Activated naive CD8-positive, alpha-beta T cell treated with anti-CD3 and anti-CD28 coated beads, Interleukin-2, amount 10 ng/mL, durations not matched to agents 7 days and 5 days (primary cell): ENCODE results near the gene BPGM. TPM values are rescaled to one million over a fixed set of nuclear protein-coding genes. Genes with fewer than 3 reads are reported as not detected.
"Not testable (repeated sequence)": the region's sequence is repeated elsewhere in the genome, so short reads cannot be mapped to it uniquely, and the experiment has no call there.

Experiments
- ATAC-seq: fragments of 150-1000 bp; cut with Tn5 transposase; one replicate; pipeline ENCODE4 v1.10.0; 2021; ENCODE audit warnings: low read depth, moderate library complexity
- POLR2A ChIA-PET: fragments of 350-600 bp; sonication (Branson Sonifier 250); formaldehyde crosslinking; loops from one replicate; lab custom pipeline; 2021; ENCODE audit warnings: antibody characterized with exemption; lab: Charles Lee
- DNase-seq: peaks from one replicate; pipeline ENCODE4 v3.0.0; 2021
- H3K27ac Mint-ChIP-seq: one replicate; pipeline ENCODE4 v1.8.0; 2022; ENCODE audit warnings: mild to moderate bottlenecking, mixed read lengths
- H3K27me3 Mint-ChIP-seq: one replicate; pipeline ENCODE4 v1.8.0; 2022; ENCODE audit warnings: mild to moderate bottlenecking, moderate library complexity, mixed read lengths
- H3K36me3 Mint-ChIP-seq: one replicate; pipeline ENCODE4 v1.8.0; 2021; ENCODE audit warnings: mild to moderate bottlenecking, mixed read lengths
- H3K4me1 Mint-ChIP-seq: one replicate; pipeline ENCODE4 v1.8.0; 2021; ENCODE audit warnings: mixed read lengths
- H3K4me3 Mint-ChIP-seq: one replicate; pipeline ENCODE4 v1.8.0; 2022; ENCODE audit warnings: mild to moderate bottlenecking, moderate library complexity, mixed read lengths
- H3K9me3 Mint-ChIP-seq: one replicate; pipeline ENCODE4 v1.8.0; 2021; ENCODE audit warnings: mixed read lengths
- total RNA-seq, 2 experiments: library from RNA; stranded (reverse); gene quantifications; one replicate each; pipeline ENCODE4 v1.2.3, GENCODE V29; 2021

Gene BPGM
- total RNA-seq, 2 experiments from 2014 or later: 13.1 to 13.2 TPM

- H3K4me3 Mint-ChIP-seq: no peak overlapping the region
- POLR2A ChIA-PET: no interaction called here
- peaks cover 14% of the 10 kb centered on the region for H3K4me1 Mint-ChIP-seq
- no peaks in the 10 kb centered on the region for H3K36me3 Mint-ChIP-seq
- no peak for ATAC-seq
- no peak for DNase-seq
- H3K9me3 Mint-ChIP-seq: no peaks in the 10 kb centered on the region
- H3K27ac Mint-ChIP-seq: no peak overlapping the region
- no peaks in the 10 kb centered on the region for H3K27me3 Mint-ChIP-seq
Measured at GRCh38 chr7:134686786-134687185, 40.1 kb downstream of the BPGM start.

GRCh38 chr7:134689550-134689949, 42.9 kb downstream of the BPGM start:
- POLR2A ChIA-PET: interaction anchor here (0.7 to 2.3 kb wide), 2 partner anchors 19 to 43 kb away, joined by 3 to 12 read pairs; partner anchors contain the start of gene BPGM
- not testable (repeated sequence) for H3K27ac Mint-ChIP-seq

GRCh38 chr7:134690016-134690415, 43.4 kb downstream of the BPGM start:
- POLR2A ChIA-PET: interaction anchor here (0.7 to 2.3 kb wide), 2 partner anchors 19 to 43 kb away, joined by 3 to 12 read pairs; partner anchors contain the start of gene BPGM
- Mint-ChIP-seq H3K27me3 (no peaks in the 10 kb centered on the region), H3K27ac (no peak overlapping the region), H3K4me3 (no peak overlapping the region), H3K36me3 (no peaks in the 10 kb centered on the region), H3K4me1 (peaks cover 29% of the 10 kb centered on the region), H3K9me3 (no peaks in the 10 kb centered on the region)
- ATAC-seq: peak; percentile 61
- DNase-seq: no peak

More at GRCh38 chr7:134689550-134689949, 42.9 kb downstream of the BPGM start:
- H3K4me3 Mint-ChIP-seq, H3K36me3 Mint-ChIP-seq, ATAC-seq, DNase-seq, H3K9me3 Mint-ChIP-seq, H3K27me3 Mint-ChIP-seq: not testable (repeated sequence)
- peaks cover 29% of the 10 kb centered on the region for H3K4me1 Mint-ChIP-seq

GRCh38 chr7:134690614-134691504, 44.2 kb downstream of the BPGM start:
- Mint-ChIP-seq H3K27me3 (no peaks in the 10 kb centered on the region), H3K9me3 (no peaks in the 10 kb centered on the region), H3K36me3 (no peaks in the 10 kb centered on the region), H3K4me1 (peaks cover 29% of the 10 kb centered on the region), H3K27ac (peak overlapping the region; percentile 34), H3K4me3 (no peak overlapping the region)
- POLR2A ChIA-PET: interaction anchor here (0.7 to 2.3 kb wide), 2 partner anchors 18 to 44 kb away, joined by 3 to 12 read pairs; partner anchors contain the start of gene BPGM
- DNase-seq (no peak), ATAC-seq (no peak)

GRCh38 chr7:134691546-134692343, 45.1 kb downstream of the BPGM start:
- DNase-seq: no peak
- POLR2A ChIA-PET: interaction anchor here (1.8 to 2.3 kb wide), 2 partner anchors 44 to 45 kb away, joined by 4 to 12 read pairs; partner anchors contain the start of gene BPGM
- Mint-ChIP-seq H3K27ac (no peak overlapping the region), H3K36me3 (no peaks in the 10 kb centered on the region), H3K9me3 (no peaks in the 10 kb centered on the region), H3K4me1 (peaks cover 29% of the 10 kb centered on the region), H3K4me3 (no peak overlapping the region), H3K27me3 (no peaks in the 10 kb centered on the region)
- no peak for ATAC-seq

GRCh38 chr7:134692344-134692705, 45.7 kb downstream of the BPGM start:
- Mint-ChIP-seq H3K4me3 (no peak overlapping the region), H3K36me3 (no peaks in the 10 kb centered on the region), H3K4me1 (peaks cover 29% of the 10 kb centered on the region), H3K27me3 (no peaks in the 10 kb centered on the region), H3K9me3 (no peaks in the 10 kb centered on the region), H3K27ac (no peak overlapping the region)
- ATAC-seq (no peak), DNase-seq (no peak)
- POLR2A ChIA-PET: interaction anchor here (1.8 kb wide), 1 partner anchor 45 kb away, joined by 4 read pairs; no protein-coding TSS in a partner anchor

GRCh38 chr7:134693256-134693655, 46.6 kb downstream of the BPGM start:
- peak; percentile 85 for ATAC-seq
- Mint-ChIP-seq H3K4me3 (no peak overlapping the region), H3K4me1 (peaks cover 29% of the 10 kb centered on the region), H3K27me3 (no peaks in the 10 kb centered on the region), H3K27ac (no peak overlapping the region), H3K9me3 (no peaks in the 10 kb centered on the region), H3K36me3 (no peaks in the 10 kb centered on the region)
- peak; percentile 31 for DNase-seq
- POLR2A ChIA-PET: interaction anchor here (1.8 kb wide), 1 partner anchor 46 kb away, joined by 4 read pairs; no protein-coding TSS in a partner anchor

GRCh38 chr7:134694299-134694698, 47.6 kb downstream of the BPGM start:
- H3K27me3 Mint-ChIP-seq: no peaks in the 10 kb centered on the region
- H3K4me1 Mint-ChIP-seq: peaks cover 29% of the 10 kb centered on the region
- no peak overlapping the region for H3K27ac Mint-ChIP-seq
- H3K36me3 Mint-ChIP-seq: no peaks in the 10 kb centered on the region
- no peak overlapping the region for H3K4me3 Mint-ChIP-seq
- H3K9me3 Mint-ChIP-seq: no peaks in the 10 kb centered on the region
- DNase-seq (no peak), ATAC-seq (no peak)
- POLR2A ChIA-PET: no interaction called here

- DNase-seq (no peak), ATAC-seq (no peak)
- Mint-ChIP-seq H3K36me3 (no peaks in the 10 kb centered on the region), H3K4me1 (peaks cover 28% of the 10 kb centered on the region), H3K27ac (no peak overlapping the region), H3K4me3 (no peak overlapping the region), H3K9me3 (no peaks in the 10 kb centered on the region), H3K27me3 (no peaks in the 10 kb centered on the region)
- POLR2A ChIA-PET: no interaction called here
Measured at GRCh38 chr7:134694767-134695166, 48.1 kb downstream of the BPGM start.

- H3K4me3 Mint-ChIP-seq: no peak overlapping the region
Measured at GRCh38 chr7:134695321-134695860, 48.7 kb downstream of the BPGM start.

GRCh38 chr7:134696261-134696660, 49.6 kb downstream of the BPGM start:
- POLR2A ChIA-PET: no interaction called here
- Mint-ChIP-seq H3K27ac (no peak overlapping the region), H3K9me3 (no peaks in the 10 kb centered on the region), H3K4me1 (peaks cover 19% of the 10 kb centered on the region), H3K4me3 (no peak overlapping the region), H3K27me3 (no peaks in the 10 kb centered on the region), H3K36me3 (no peaks in the 10 kb centered on the region)
- no peak for DNase-seq
- ATAC-seq: no peak

More at GRCh38 chr7:134695321-134695860, 48.7 kb downstream of the BPGM start:
- DNase-seq (no peak), ATAC-seq (no peak)
- no peak overlapping the region for H3K27ac Mint-ChIP-seq
- peaks cover 24% of the 10 kb centered on the region for H3K4me1 Mint-ChIP-seq
- no peaks in the 10 kb centered on the region for H3K27me3 Mint-ChIP-seq
- no peaks in the 10 kb centered on the region for H3K9me3 Mint-ChIP-seq
- H3K36me3 Mint-ChIP-seq: no peaks in the 10 kb centered on the region
- POLR2A ChIA-PET: interaction anchor here (0.6 kb wide), 1 partner anchor 77 kb away, joined by 5 read pairs; no protein-coding TSS in a partner anchor

GRCh38 chr7:134697205-134697886, 50.7 kb downstream of the BPGM start:
- ATAC-seq (no peak), DNase-seq (no peak)
- H3K27ac Mint-ChIP-seq: no peak overlapping the region
- no peak overlapping the region for H3K4me3 Mint-ChIP-seq
- no peaks in the 10 kb centered on the region for H3K36me3 Mint-ChIP-seq
- peaks cover 11% of the 10 kb centered on the region for H3K4me1 Mint-ChIP-seq
- no peaks in the 10 kb centered on the region for H3K9me3 Mint-ChIP-seq
- H3K27me3 Mint-ChIP-seq: peaks cover 3% of the 10 kb centered on the region
- POLR2A ChIA-PET: no interaction called here
